OCI-LY1 (cell line): ENCODE measurements around the gene UTF1.

Experiments
- H2AFZ ChIP-seq: fragments of 200-600 bp; sonication (generic), shearing (Covaris generic); 2 replicates; pipeline ENCODE4 v1.6.0; 2014; ENCODE audit warnings: antibody characterized with exemption, mild to moderate bottlenecking, low read length
- H3F3A ChIP-seq: fragments of 200-600 bp; sonication (generic), shearing (Covaris generic); 2 replicates; pipeline ENCODE4 v1.6.0; 2014; ENCODE audit warnings: mild to moderate bottlenecking, antibody characterized with exemption, low read length, moderate library complexity; ENCODE audit not compliant: insufficient read depth
- H3K27ac ChIP-seq: fragments of 200-600 bp; sonication (generic); 2 replicates; pipeline ENCODE4 v1.5.1; 2014; ENCODE audit warnings: low read length, mixed run types, mild to moderate bottlenecking, low read depth; ENCODE audit not compliant: poor library complexity, severe bottlenecking
- H3K27me3 ChIP-seq: fragments of 200-600 bp; sonication (generic); 2 replicates; pipeline ENCODE4 v1.6.0; 2014; ENCODE audit warnings: antibody characterized with exemption, mild to moderate bottlenecking, low read length, moderate library complexity; ENCODE audit not compliant: insufficient read depth
- H3K36me3 ChIP-seq: fragments of 200-600 bp; sonication (generic); 2 replicates; pipeline ENCODE4 v1.6.1; 2014; ENCODE audit warnings: mild to moderate bottlenecking, antibody characterized with exemption, low read length, moderate library complexity, mixed read lengths; ENCODE audit not compliant: insufficient read depth
- H3K4me1 ChIP-seq: fragments of 200-600 bp; sonication (generic); 2 replicates; pipeline ENCODE4 v1.5.1; 2014; ENCODE audit warnings: mild to moderate bottlenecking, low read length, moderate library complexity; ENCODE audit not compliant: insufficient read depth, severe bottlenecking
- H3K4me2 ChIP-seq: fragments of 200-600 bp; sonication (generic), shearing (Covaris generic); 2 replicates; pipeline ENCODE4 v1.6.1; 2014; ENCODE audit warnings: low read length
- H3K4me3 ChIP-seq: fragments of 200-600 bp; sonication (generic); 2 replicates; pipeline ENCODE4 v1.5.1; 2014; ENCODE audit warnings: low read length, low read depth, mild to moderate bottlenecking, mixed read lengths; ENCODE audit not compliant: poor library complexity, severe bottlenecking
- H3K79me2 ChIP-seq: fragments of 200-600 bp; shearing (Covaris generic); 2 replicates; pipeline ENCODE4 v1.6.1; 2016; ENCODE audit warnings: mixed run types, low read length, mixed read lengths; ENCODE audit not compliant: insufficient read depth
- H3K9ac ChIP-seq: fragments of 200-600 bp; sonication (generic), shearing (Covaris generic); 2 replicates; pipeline ENCODE4 v1.6.1; 2014; ENCODE audit warnings: mild to moderate bottlenecking, low read length, mixed read lengths
- H3K9me2 ChIP-seq: fragments of 200-600 bp; sonication (generic), shearing (Covaris generic); 2 replicates; pipeline ENCODE4 v1.6.1; 2014; ENCODE audit warnings: low read depth, mild to moderate bottlenecking, low read length, mixed read lengths
- H3K9me3 ChIP-seq: fragments of 200-600 bp; shearing (Covaris generic); 2 replicates; pipeline ENCODE4 v1.6.1; 2014; ENCODE audit warnings: low read length, mixed read lengths
- H4K20me1 ChIP-seq: fragments of 200-600 bp; sonication (generic), shearing (Covaris generic); 2 replicates; pipeline ENCODE4 v1.6.0; 2016; ENCODE audit warnings: mild to moderate bottlenecking, low read length; ENCODE audit not compliant: insufficient read depth
- EZH2 ChIP-seq: fragments of 200-600 bp; sonication (generic), shearing (Covaris generic); IDR thresholded peaks from 2 replicates; pipeline ENCODE4 v1.8.0; 2017; ENCODE audit warnings: borderline replicate concordance, mixed run types, mild to moderate bottlenecking, antibody characterized with exemption, low read length, moderate library complexity, mixed read lengths
- TF ChIP-seq, protein P1 (sequence below): fragments of 200-600 bp; sonication (generic), shearing (Covaris generic); IDR thresholded peaks from 2 replicates; pipeline ENCODE4 v1.5.1; 2017; ENCODE audit warnings: mild to moderate bottlenecking, antibody characterized with exemption, low read length, moderate library complexity, mixed read lengths

UTF1 gene

DNA sequence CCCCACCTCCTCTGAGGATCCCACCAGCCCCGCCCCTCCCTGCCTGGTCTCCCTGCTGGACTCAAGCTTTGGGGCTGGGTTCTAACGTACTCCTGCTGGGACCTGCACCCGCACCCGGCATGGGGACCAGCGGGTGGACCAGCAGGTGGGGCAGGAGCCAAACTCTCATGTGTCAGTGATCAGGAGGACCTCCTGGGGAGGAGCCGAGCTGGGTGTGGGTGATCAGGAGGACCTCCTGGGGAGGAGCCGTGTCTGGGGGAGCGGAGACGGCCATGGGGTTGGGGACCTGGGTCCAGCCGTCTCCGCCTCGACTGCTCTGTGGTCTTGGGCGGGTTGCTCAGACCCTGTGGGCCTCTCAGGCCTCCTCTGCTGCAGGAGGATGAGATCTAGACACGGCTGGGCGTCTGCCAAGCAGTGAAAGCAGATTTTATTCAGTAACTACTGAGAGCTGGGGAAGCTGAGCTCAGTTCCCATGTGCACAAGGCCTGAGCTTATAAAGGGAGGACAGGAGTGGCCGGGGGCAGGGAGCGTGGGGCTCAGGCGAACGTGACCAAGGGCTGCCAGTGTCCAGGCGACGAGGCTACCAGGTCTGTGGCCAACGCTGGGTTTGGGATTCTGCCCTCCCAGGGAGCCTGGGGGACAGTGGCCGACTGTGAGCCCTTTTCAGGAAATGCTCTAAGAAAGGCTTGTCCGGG, 33.6 kb upstream of the UTF1 start:
- H3K4me3 ChIP-seq = no peak overlapping the region
- H3F3A ChIP-seq = no peaks in the 10 kb centered on the region
- no peaks in the 10 kb centered on the region for H3K79me2 ChIP-seq
- no peaks in the 10 kb centered on the region for H3K27me3 ChIP-seq
- no peak overlapping the region for H3K27ac ChIP-seq
- no peaks in the 10 kb centered on the region for H3K9me2 ChIP-seq
- no peaks in the 10 kb centered on the region for H3K36me3 ChIP-seq
- no peak overlapping the region for H3K9ac ChIP-seq
- H2AFZ ChIP-seq = no peak overlapping the region
- H3K9me3 ChIP-seq = no peaks in the 10 kb centered on the region
- H4K20me1 ChIP-seq = no peaks in the 10 kb centered on the region
- TF ChIP-seq EZH2 = no peak
- TF ChIP-seq, protein P1, sequence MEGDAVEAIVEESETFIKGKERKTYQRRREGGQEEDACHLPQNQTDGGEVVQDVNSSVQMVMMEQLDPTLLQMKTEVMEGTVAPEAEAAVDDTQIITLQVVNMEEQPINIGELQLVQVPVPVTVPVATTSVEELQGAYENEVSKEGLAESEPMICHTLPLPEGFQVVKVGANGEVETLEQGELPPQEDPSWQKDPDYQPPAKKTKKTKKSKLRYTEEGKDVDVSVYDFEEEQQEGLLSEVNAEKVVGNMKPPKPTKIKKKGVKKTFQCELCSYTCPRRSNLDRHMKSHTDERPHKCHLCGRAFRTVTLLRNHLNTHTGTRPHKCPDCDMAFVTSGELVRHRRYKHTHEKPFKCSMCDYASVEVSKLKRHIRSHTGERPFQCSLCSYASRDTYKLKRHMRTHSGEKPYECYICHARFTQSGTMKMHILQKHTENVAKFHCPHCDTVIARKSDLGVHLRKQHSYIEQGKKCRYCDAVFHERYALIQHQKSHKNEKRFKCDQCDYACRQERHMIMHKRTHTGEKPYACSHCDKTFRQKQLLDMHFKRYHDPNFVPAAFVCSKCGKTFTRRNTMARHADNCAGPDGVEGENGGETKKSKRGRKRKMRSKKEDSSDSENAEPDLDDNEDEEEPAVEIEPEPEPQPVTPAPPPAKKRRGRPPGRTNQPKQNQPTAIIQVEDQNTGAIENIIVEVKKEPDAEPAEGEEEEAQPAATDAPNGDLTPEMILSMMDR = no peak
- no peak overlapping the region for H3K4me2 ChIP-seq
- H3K4me1 ChIP-seq = no peaks in the 10 kb centered on the region

DNA sequence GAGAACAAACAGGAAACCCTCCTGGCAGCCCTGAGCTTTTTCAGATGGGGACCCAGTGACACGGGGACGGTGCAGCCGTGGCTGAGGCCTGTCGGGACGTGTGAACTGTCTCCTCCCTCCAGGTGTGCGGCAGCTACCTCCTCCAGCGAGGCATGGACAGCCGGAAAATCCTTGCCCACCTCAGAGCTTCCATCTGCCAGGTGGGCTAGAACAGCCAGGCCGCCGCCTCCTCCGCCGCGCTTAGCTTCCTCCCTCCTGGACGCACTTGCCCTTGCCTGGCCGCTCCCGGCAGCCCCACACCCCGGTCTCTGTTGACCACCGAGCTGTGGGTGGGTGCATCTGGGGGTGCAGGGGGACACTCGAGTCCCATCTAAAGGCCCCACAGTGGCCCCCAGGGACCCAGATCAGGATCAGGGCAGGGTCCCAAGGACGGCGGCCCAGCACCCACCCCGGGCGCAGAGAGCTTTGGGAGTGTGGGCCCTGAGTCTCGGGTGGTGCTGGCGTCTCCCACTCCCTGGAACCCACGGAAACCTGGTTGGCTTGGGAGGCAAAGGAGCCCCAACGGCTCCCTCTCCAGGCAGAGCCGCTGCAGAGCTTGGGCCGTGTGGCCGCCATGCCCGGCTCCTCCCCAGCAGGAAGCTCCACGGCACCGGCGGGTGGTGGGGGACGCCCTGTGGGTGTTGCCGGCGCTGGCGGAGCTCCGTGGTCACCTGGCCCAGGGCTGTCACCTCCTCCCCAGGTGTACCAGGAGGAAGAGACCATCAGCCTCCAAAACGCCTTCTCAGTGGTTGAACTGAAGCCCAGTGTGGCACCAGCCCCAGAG, 32.9 kb upstream of the UTF1 start:
- H3K4me2 ChIP-seq = no peak overlapping the region
- no peaks in the 10 kb centered on the region for H3K9me2 ChIP-seq
- no peak overlapping the region for H3K4me3 ChIP-seq
- H2AFZ ChIP-seq = no peak overlapping the region
- H3K9me3 ChIP-seq = no peaks in the 10 kb centered on the region
- no peak overlapping the region for H3K27ac ChIP-seq
- no peaks in the 10 kb centered on the region for H3K27me3 ChIP-seq
- no peaks in the 10 kb centered on the region for H3K36me3 ChIP-seq
- no peaks in the 10 kb centered on the region for H3F3A ChIP-seq
- H3K4me1 ChIP-seq = no peaks in the 10 kb centered on the region
- H3K79me2 ChIP-seq = no peaks in the 10 kb centered on the region
- no peaks in the 10 kb centered on the region for H4K20me1 ChIP-seq
- no peak overlapping the region for H3K9ac ChIP-seq
- TF ChIP-seq, protein P1 = no peak
- no peak for TF ChIP-seq EZH2

DNA sequence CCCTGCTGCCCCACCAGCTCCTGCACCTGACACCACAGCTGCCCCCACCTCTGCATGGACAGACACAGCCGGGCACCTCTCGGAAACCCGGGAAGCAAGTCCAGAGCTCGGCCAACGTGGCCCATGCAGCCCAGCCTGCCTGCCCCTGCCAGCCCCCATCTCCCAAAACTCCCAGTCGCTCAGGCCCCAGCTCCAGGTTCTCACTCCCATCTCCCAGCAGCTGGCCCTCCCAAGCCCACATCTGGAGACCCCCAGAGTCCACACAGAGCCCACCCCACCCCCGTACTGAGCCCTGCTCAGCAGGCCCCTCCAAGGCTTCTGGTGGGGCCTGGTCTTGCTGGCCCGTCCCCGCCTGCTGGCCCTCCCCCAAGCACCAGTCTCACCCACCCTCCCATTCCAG, 32.2 kb upstream of the UTF1 start:
- Histone ChIP-seq H2AFZ (no peak overlapping the region), H3K9me2 (no peaks in the 10 kb centered on the region), H3F3A (no peaks in the 10 kb centered on the region), H3K4me1 (no peaks in the 10 kb centered on the region), H3K27ac (no peak overlapping the region), H3K36me3 (no peaks in the 10 kb centered on the region), H3K9me3 (no peaks in the 10 kb centered on the region), H3K27me3 (no peaks in the 10 kb centered on the region), H4K20me1 (no peaks in the 10 kb centered on the region), H3K9ac (no peak overlapping the region), H3K4me2 (no peak overlapping the region), H3K79me2 (no peaks in the 10 kb centered on the region), H3K4me3 (no peak overlapping the region)
- no peak for TF ChIP-seq EZH2
- TF ChIP-seq, protein P1 = no peak
